Muscle of back (tissue), 10 donors: ENCODE results near the gene ZC2HC1B. TPM values are rescaled to one million over a fixed set of nuclear protein-coding genes. Genes with fewer than 3 reads are reported as not detected.

Source experiments
- polyA plus RNA-seq, 10 donors: library from polyadenylated mRNA; unstranded; fragments of 120-200 nt; gene quantifications; one replicate each; pipeline ENCODE4 v1.2.1, GENCODE V29; 2013; ENCODE audit not compliant: insufficient read length in 10 of 10

Gene ZC2HC1B
- polyA plus RNA-seq, 10 donors = 0.81 TPM; not detected in 9

Other genes with a start within 250 kb of the ZC2HC1B start
- gene PHACTR2, start 186.5 kb upstream of the ZC2HC1B start, polyA plus RNA-seq = 10 to 100 TPM; 26.6 to 48.8 (median 37.5) TPM
- 10 to 100 TPM; 38.3 to 51.5 (median 45.9) TPM for gene LTV1, start 21.1 kb upstream of the ZC2HC1B start, polyA plus RNA-seq
- gene PLAGL1, start 143.8 kb downstream of the ZC2HC1B start, polyA plus RNA-seq = 100 to 1,000 TPM; 174 to 444 (median 257) TPM
- gene SF3B5, start 231.1 kb downstream of the ZC2HC1B start, polyA plus RNA-seq = 100 to 1,000 TPM in 4 of 10 donors, 10 to 100 TPM in 6; 82.9 to 125 (median 94.6) TPM